K562 (cell line): Measurements from ENCODE around the gene LAMTOR4. TPM values are rescaled to one million over a fixed set of nuclear protein-coding genes. Genes with fewer than 3 reads are reported as not detected.
A peak's percentile ranks its signal among the peaks of the same experiment; 100 is the strongest.

Source experiments
- ARID2 ChIP-seq: fragments of 450-650 bp; IDR thresholded peaks from 2 replicates; pipeline ENCODE4 v1.6.1; 2017; ENCODE audit warnings: antibody characterized with exemption, mild to moderate bottlenecking
- ATF1 ChIP-seq, 2 experiments: fragments of 450-650 bp in 1 of 2; IDR thresholded peaks; 2 replicates each; pipeline ENCODE4 v1.6.1; 2016; ENCODE audit warnings: missing compliant biosample characterization in 1 of 2, missing genetic modification characterization in 1 of 2
- ATF7 ChIP-seq: fragments of 450-650 bp; IDR thresholded peaks from 2 replicates; pipeline ENCODE4 v1.7.1; 2014; ENCODE audit warnings: mild to moderate bottlenecking, moderate library complexity
- ETV6 ChIP-seq, 3 experiments: fragments of 150-350 bp in 1 of 3; sonication (generic) in 1 of 3; formaldehyde crosslinking in 1 of 3; IDR thresholded peaks; 2 replicates each; pipeline versions ENCODE4 v1.6.1 to v1.8.0; 2014 to 2022; ENCODE audit warnings: borderline replicate concordance in 2 of 3, low read depth in 2 of 3, antibody characterized with exemption in 1 of 3, low read length in 1 of 3, mild to moderate bottlenecking in 1 of 3, missing genetic modification reagents in 1 of 3
- FIP1L1 ChIP-seq: fragments of 200-400 bp; formaldehyde crosslinking; IDR thresholded peaks from 2 replicates; pipeline ENCODE4 v1.6.1; 2018; ENCODE audit warnings: mild to moderate bottlenecking, low read depth, low read length; ENCODE audit not compliant: poor library complexity, severe bottlenecking
- GTF2F1 ChIP-seq: IDR thresholded peaks from 2 replicates; pipeline ENCODE4 v1.6.1; 2011; ENCODE audit warnings: low read depth, low read length, improper control_type of control experiment
- HDAC3 ChIP-seq: fragments of 450-650 bp; IDR thresholded peaks from 2 replicates; pipeline ENCODE4 v1.6.1; 2018; ENCODE audit warnings: borderline replicate concordance, mild to moderate bottlenecking, moderate library complexity; ENCODE audit not compliant: partially characterized antibody
- NRF1 ChIP-seq, 2 experiments: fragments of 450-650 bp; IDR thresholded peaks in 1 of 2; conservative IDR thresholded peaks in 1 of 2; 2 replicates each; pipeline ENCODE4 v1.6.1; 2014; ENCODE audit warnings: mild to moderate bottlenecking in 2 of 2
- PHTF2 ChIP-seq: fragments of 250-450 bp; sonication (Bioruptor Pico); IDR thresholded peaks from 2 replicates; pipeline ENCODE4 v1.5.0; 2021; ENCODE audit warnings: mild to moderate bottlenecking
- RBM34 ChIP-seq: fragments of 200-400 bp; formaldehyde crosslinking; IDR thresholded peaks from 2 replicates; pipeline ENCODE4 v1.6.1; 2018; ENCODE audit warnings: low read length, borderline replicate concordance; ENCODE audit not compliant: insufficient read depth
- RCOR1 ChIP-seq, 2 experiments: IDR thresholded peaks; 2 replicates each; pipeline ENCODE4 v1.6.1; 2012; ENCODE audit warnings: low read depth in 2 of 2, low read length in 2 of 2, borderline replicate concordance in 1 of 2, improper control_type of control experiment in 1 of 2
- SIX5 ChIP-seq, 2 experiments: IDR thresholded peaks; 2 replicates each; pipeline ENCODE4 v1.6.1; 2011; ENCODE audit warnings: low read length in 2 of 2, borderline replicate concordance in 1 of 2, low read depth in 1 of 2, mild to moderate bottlenecking in 1 of 2, moderate library complexity in 1 of 2; ENCODE audit not compliant: insufficient read depth in 1 of 2
- TAF7 ChIP-seq: fragments of 450-650 bp; IDR thresholded peaks from 2 replicates; pipeline ENCODE4 v1.6.1; 2016; ENCODE audit warnings: missing genetic modification characterization, missing compliant biosample characterization
- polyA plus RNA-seq, 8 experiments: library from polyadenylated mRNA; depleted of rRNA in 4 of 8; stranded (reverse) in 5 of 8; unstranded in 3 of 8; fragments of >200 nt; fragmentation: Nextera tagmentation in 2 of 8; fragmentation: Illumina TruSeq in 1 of 8; extraction: Ambion mirVana in 2 of 8; extraction: Trizol in 1 of 8; gene quantifications; 2 replicates each; pipeline versions ENCODE4 v1.2.1 to v1.2.3, GENCODE V29; 2011 to 2014; ENCODE audit warnings: inconsistent platforms in 1 of 8, missing spikeins in 1 of 8
- total RNA-seq, 7 experiments: library from RNA; depleted of rRNA in 6 of 7; stranded (reverse); fragments of >200 nt in 6 of 7; fragmentation: Illumina TruSeq in 2 of 7; extraction: Trizol in 2 of 7; gene quantifications; 2 replicates each; pipeline versions ENCODE4 v1.2.1 to v1.2.3, GENCODE V29; 2011 to 2021; ENCODE audit warnings: low replicate concordance in 1 of 7
- TF ChIP-seq, protein P1 (sequence below): sonication (generic); formaldehyde crosslinking; IDR thresholded peaks from 2 replicates; pipeline ENCODE4 v1.8.0; 2023; ENCODE audit warnings: missing genetic modification reagents, mild to moderate bottlenecking, borderline replicate concordance
- TF ChIP-seq, protein P2 (sequence below): IDR thresholded peaks from 2 replicates; pipeline ENCODE4 v1.6.1; 2011; ENCODE audit warnings: borderline replicate concordance, low read depth, mild to moderate bottlenecking, moderate library complexity, low read length; ENCODE audit not compliant: insufficient read depth, poor library complexity, severe bottlenecking
- TF ChIP-seq, protein P3 (sequence below): fragments of 250-450 bp; sonication (Bioruptor Pico); IDR thresholded peaks from 2 replicates; pipeline ENCODE4 v1.8.0; 2021; ENCODE audit warnings: borderline replicate concordance, mild to moderate bottlenecking, moderate library complexity; ENCODE audit not compliant: poor library complexity, severe bottlenecking

LAMTOR4 gene
- total and polyA plus RNA-seq, 9 of the 15 experiments (the other 6 are each of a cell fraction or from before 2014, with no cell fraction given) = 79.6 to 314 (median 195) TPM

DNA sequence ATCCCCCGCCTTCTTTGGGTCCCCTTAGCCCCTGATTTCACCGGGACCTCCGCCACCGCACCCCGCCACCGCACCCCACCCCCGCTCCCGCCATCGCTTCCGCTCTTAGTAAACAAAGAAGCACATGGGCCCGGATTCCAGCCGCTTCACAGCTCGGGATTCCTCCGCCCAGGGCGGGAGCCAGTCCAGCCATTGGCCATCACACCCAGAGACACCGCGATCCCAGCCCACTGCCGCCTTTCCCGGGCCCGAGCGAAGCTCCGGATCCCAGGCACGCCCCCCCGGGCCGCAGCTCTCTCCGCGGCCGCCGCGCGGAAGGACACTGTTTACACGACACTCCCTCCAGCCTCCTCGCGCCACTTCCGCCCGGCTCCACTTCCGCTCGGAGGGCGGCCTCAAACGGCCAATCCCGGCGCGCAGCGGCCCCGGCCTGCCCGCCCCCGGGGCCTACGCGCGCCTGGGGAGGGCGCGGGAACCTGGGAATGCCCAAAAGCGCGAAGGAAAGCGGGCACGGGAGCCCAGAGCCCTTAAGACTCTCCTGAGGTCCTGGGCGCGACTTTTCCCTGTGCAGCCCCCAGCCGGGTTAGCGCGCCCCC lies 48.2 kb upstream of the LAMTOR4 start (continued):
- TF ChIP-seq PHTF2 (CRISPR knock-in tag) (no peak), ATF1 (CRISPR knock-in tag; IDR thresholded peaks at IDR 0.05) (no peak), ATF1 (tag; IDR thresholded peaks at IDR 0.05) (peak; percentile 93), SIX5 (IDR thresholded peaks at IDR 0.05; ENCODE audit: borderline replicate concordance in 1 of 2, insufficient read depth in 1 of 2, low read depth in 1 of 2, low read length in 2 of 2) (no peak), ETV6 (IDR thresholded peaks at IDR 0.05; ENCODE audit: borderline replicate concordance in 1 of 2, low read depth in 2 of 2, low read length in 1 of 2) (peak in 1 of 2 experiments; percentile 66; a peak in 1 of 4 replicates), ETV6 (CRISPR knock-in tag; IDR thresholded peaks at IDR 0.05; ENCODE audit: borderline replicate concordance) (no peak), NRF1 (conservative IDR thresholded peaks at IDR 0.05 in 1 of 2, IDR thresholded peaks at IDR 0.05 in 1 of 2) (peak; percentile 49 to 63; a peak in 3 of 4 replicates), HDAC3 (no peak), TAF7 (tag) (peak; percentile 26; the same call in 1 of the 2 replicates), RBM34 (no peak), FIP1L1 (peak; percentile 50), ATF7 (peak; percentile 85), GTF2F1 (no peak), RCOR1 (IDR thresholded peaks at IDR 0.05; ENCODE audit: borderline replicate concordance in 1 of 2, low read depth in 2 of 2, low read length in 2 of 2) (no peak), ARID2 (no peak)
- TF ChIP-seq, protein P1, sequence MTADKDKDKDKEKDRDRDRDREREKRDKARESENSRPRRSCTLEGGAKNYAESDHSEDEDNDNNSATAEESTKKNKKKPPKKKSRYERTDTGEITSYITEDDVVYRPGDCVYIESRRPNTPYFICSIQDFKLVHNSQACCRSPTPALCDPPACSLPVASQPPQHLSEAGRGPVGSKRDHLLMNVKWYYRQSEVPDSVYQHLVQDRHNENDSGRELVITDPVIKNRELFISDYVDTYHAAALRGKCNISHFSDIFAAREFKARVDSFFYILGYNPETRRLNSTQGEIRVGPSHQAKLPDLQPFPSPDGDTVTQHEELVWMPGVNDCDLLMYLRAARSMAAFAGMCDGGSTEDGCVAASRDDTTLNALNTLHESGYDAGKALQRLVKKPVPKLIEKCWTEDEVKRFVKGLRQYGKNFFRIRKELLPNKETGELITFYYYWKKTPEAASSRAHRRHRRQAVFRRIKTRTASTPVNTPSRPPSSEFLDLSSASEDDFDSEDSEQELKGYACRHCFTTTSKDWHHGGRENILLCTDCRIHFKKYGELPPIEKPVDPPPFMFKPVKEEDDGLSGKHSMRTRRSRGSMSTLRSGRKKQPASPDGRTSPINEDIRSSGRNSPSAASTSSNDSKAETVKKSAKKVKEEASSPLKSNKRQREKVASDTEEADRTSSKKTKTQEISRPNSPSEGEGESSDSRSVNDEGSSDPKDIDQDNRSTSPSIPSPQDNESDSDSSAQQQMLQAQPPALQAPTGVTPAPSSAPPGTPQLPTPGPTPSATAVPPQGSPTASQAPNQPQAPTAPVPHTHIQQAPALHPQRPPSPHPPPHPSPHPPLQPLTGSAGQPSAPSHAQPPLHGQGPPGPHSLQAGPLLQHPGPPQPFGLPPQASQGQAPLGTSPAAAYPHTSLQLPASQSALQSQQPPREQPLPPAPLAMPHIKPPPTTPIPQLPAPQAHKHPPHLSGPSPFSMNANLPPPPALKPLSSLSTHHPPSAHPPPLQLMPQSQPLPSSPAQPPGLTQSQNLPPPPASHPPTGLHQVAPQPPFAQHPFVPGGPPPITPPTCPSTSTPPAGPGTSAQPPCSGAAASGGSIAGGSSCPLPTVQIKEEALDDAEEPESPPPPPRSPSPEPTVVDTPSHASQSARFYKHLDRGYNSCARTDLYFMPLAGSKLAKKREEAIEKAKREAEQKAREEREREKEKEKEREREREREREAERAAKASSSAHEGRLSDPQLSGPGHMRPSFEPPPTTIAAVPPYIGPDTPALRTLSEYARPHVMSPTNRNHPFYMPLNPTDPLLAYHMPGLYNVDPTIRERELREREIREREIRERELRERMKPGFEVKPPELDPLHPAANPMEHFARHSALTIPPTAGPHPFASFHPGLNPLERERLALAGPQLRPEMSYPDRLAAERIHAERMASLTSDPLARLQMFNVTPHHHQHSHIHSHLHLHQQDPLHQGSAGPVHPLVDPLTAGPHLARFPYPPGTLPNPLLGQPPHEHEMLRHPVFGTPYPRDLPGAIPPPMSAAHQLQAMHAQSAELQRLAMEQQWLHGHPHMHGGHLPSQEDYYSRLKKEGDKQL (CRISPR knock-in tag) = no peak
- TF ChIP-seq, protein P2, sequence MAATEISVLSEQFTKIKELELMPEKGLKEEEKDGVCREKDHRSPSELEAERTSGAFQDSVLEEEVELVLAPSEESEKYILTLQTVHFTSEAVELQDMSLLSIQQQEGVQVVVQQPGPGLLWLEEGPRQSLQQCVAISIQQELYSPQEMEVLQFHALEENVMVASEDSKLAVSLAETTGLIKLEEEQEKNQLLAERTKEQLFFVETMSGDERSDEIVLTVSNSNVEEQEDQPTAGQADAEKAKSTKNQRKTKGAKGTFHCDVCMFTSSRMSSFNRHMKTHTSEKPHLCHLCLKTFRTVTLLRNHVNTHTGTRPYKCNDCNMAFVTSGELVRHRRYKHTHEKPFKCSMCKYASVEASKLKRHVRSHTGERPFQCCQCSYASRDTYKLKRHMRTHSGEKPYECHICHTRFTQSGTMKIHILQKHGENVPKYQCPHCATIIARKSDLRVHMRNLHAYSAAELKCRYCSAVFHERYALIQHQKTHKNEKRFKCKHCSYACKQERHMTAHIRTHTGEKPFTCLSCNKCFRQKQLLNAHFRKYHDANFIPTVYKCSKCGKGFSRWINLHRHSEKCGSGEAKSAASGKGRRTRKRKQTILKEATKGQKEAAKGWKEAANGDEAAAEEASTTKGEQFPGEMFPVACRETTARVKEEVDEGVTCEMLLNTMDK = no peak
- TF ChIP-seq, protein P3, sequence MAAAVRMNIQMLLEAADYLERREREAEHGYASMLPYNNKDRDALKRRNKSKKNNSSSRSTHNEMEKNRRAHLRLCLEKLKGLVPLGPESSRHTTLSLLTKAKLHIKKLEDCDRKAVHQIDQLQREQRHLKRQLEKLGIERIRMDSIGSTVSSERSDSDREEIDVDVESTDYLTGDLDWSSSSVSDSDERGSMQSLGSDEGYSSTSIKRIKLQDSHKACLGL (CRISPR knock-in tag) = peak; percentile 91
